ENCODE measurements around the gene G3BP2.
"Not testable (repeated sequence)": the region's sequence is repeated elsewhere in the genome, so short reads cannot be mapped to it uniquely, and the experiment has no call there.

Gene G3BP2

DNA sequence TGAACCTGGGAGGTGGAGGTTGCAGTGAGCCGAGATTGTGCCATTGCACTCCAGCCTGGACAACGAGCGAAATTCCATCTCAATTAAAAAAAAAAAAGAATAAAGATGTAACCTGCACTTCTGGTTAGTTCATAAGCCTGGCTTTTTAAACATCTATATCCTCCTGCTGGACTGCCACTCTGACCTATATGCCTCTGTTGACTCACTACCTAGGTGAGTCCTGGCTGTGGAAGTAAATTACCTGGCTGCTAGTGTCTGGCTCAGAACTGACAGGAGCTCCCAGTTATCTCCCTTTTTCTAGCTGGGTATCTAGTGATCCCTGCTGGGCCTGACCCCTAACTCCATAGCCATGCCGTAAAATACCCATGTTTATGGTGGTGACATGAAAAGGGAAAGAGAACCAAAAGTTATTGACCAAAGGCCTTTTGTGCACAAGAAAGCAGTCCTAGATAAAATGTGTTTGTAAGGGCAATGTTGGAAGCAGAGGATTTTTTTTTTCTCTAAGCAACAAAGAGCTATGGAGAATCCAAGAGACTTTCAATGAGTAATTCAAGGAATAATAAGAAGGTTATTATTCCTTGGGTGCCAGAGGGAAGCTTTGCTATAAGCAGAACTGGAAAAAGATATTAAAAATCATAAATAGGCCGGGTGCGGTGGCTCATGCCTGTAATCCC is 10.4 kb upstream of the G3BP2 start:
- no peak for DNase-seq

GRCh38 chr4:75679876-75680575 is 6.8 kb upstream of the G3BP2 start:
- DNase-seq: no peak

- DNase-seq: no peak
Observed at GRCh38 chr4:75678965-75679364, 5.8 kb upstream of the G3BP2 start.

- DNase-seq: no peak
Observed at GRCh38 chr4:75678473-75678872, 5.3 kb upstream of the G3BP2 start.

DNA sequence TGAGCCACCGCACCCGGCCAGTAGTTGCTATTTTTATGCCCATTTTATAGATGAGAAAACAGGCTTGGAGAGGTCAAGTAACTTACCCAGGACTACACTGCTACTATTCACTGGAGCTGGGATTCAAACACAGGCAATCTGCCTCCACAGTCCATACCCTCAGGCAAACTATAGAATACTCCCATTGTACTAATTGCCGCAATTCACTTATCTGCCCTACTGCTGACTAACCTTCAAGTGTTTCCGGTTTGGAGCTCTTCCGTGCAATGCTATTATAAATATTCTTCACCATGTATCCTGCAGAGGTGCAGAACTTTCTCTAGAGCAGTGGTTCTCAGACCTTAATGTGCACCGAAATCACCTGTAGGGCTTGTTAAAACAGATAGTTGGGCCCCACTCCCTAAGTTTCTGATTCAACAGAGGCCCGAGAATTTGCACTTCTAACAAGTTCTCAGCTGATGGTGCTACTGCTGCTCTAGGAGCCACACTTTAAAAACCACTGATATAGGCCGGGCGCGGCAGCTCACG is 1.9 kb upstream of the G3BP2 start:
- no peak for DNase-seq

DNA sequence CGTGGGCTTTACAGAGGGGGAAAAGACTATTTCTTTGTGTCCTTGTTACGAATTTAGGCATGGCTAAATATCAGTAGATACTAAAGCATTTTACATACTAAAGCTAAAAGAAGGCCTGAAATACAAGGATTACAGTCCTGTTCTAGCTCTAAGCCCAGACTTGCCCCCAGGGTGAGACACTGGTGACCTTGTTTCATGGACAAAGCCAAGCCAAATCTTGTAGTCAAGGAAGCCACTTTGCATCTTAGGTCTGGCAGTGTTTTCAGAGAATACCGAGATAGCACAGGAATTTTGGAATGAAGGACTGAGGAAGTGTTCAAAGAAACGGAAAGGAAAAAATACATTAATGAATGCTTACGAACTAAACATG is 733 bp upstream of the G3BP2 start:
- DNase-seq: no peak

DNA sequence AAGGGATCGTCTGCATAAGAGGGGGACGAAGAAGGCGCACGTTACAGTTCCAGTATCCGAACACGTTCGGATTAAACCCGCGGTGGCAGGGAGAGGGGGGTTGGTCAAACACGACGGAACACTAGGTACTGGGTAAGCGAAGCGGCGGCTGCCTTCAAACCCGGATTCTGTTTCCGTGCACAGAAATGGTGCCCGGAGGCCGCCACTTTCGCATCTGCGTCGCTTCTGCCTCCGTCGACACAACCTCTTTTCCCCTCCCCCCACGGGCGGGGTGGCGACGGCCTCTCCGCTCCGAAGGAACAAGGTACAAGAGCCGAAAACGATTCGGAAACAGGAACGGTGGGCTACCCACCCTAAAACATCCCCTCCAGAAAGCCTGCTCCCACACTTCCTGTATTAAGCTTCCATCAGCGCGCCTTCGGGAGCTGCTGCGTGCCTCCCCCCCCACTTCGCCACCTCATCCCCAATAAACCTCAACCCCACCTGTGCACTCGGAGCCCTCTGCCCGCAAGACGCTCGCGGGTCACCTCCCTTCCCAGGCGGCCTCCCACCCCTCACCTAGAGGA is 667 bp downstream of the G3BP2 start:
- DNase-seq: no peak

- DNase-seq: no peak
Observed at GRCh38 chr4:75671802-75672421, 1.3 kb downstream of the G3BP2 start.

- no peak for DNase-seq
Observed at GRCh38 chr4:75668596-75668995, 4.6 kb downstream of the G3BP2 start.

GRCh38 chr4:75667636-75668035 is 5.6 kb downstream of the G3BP2 start:
- DNase-seq: not testable (repeated sequence)

- DNase-seq: no peak
Observed at GRCh38 chr4:75666299-75666698, 6.9 kb downstream of the G3BP2 start.

GRCh38 chr4:75664604-75665003 is 8.6 kb downstream of the G3BP2 start:
- not testable (repeated sequence) for DNase-seq

- DNase-seq: no peak
Observed at GRCh38 chr4:75662626-75663025, 10.6 kb downstream of the G3BP2 start.

- DNase-seq: no peak
Observed at GRCh38 chr4:75660491-75660890, 12.7 kb downstream of the G3BP2 start.

DNA sequence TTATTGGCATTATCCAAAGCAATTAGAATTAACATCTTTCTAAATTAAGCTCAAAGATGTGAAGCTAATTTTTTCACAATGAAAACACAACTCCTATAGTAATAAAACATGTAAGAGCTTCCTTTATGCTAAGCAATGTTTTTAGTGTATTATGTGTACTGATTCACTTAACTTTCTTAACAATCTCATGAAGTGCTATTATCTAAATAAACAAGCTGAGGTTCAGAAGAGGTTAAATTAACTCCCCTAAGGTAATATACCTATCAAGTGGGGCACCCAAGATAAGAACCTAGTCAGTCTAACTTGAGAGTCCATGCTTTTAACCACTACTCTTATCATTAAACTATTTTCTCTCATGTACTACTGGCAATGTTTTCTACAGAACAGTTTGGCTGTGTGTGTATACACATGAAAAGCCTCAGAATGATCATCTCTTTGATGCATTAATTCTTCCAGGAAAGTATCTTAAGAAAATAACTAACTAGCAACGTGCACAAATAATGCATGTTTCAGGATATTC is 13.6 kb downstream of the G3BP2 start:
- DNase-seq: no peak

DNA sequence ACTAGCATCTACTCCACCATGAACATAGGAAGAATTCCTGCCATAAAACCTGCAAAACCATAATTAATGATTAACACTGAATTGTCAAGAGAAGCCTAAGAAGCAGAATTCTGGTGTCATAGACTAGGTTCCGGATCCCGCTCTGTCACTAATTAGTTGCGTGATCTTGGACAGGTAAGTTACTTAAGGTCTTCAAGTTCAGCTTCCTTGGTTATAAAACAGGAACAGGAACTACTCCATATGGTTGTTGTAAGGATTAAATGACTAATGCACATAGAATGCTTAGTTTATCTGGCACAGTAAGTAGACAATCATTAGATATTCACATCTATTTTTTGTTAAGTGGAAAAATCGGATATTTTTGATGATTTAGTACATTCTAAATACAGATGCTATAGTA is 14.3 kb downstream of the G3BP2 start:
- DNase-seq: no peak

- DNase-seq: no peak
Observed at GRCh38 chr4:75655562-75655961, 17.6 kb downstream of the G3BP2 start.

- DNase-seq: no peak
Observed at GRCh38 chr4:75654905-75655304, 18.3 kb downstream of the G3BP2 start.

DNA sequence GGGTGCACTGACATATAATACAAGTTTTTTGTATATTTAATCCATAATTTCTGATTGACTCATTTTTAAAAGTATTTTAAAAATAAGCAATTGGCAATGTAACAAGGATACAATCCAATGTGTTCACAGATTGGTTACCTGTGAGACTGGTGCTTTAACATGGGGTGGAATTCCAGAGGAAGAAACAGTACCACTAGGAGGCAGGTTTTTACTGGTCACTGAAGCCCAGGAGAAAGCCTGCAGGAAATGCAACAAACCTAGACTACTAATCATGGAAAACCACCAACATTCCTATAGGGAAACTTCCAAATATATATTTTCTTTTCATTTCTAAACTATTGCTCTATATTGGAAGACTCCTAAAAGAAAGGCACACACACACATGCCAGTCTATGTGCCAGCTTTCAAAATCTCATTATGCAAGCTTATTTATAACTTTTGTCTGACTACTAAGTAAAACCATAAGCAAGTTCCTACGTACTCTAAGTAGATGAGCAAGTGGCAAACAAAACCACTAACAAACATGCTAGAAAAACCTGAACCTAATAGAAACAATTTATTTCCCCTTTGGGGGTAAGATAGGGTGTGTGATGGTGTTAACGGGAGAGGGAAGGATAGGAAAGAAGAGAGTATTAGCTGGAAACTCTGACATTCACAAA is 19.2 kb downstream of the G3BP2 start:
- DNase-seq: no peak

GRCh38 chr4:75644095-75644494 is 29.1 kb downstream of the G3BP2 start:
- DNase-seq: no peak

DNA sequence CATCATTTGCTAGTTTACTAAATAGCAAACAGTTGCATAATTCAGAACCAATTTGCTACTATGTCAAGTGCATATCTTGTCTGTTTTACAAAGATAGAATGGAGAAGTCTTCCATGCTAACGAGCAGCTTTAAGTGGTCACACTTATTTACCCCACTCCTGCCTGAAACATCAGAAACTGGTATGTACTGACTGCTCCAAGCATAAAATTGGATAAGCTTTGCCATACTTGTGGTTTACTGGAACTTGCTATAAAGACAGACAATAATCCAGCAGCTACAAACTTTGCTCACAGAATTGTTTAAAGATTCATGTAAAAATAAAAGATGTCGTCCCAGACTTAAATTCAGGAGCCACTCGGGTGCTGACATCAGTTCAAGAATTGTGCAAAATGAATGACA is 29.6 kb downstream of the G3BP2 start:
- DNase-seq: no peak

- DNase-seq: no peak
Observed at GRCh38 chr4:75639124-75639695, 34.0 kb downstream of the G3BP2 start.

DNA sequence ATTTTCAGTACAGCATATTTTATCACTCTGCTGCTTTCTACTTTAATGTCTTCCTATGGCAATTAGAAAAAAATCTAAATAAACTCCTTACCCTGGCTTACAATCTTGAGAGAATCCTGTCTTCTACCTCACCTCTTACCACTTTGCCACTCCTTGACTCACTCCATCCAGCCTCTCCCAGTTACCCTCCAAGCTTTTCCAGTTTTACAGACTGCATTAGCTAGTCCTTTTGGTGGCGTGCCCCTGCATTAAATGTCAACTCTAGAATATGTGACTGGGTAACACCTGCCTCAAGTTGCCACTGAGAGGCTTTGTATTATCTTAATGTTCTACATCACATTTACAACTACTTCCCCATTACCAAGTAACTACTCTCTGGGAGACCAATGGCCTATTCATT is 35.4 kb downstream of the G3BP2 start:
- DNase-seq: no peak
